Naive thymus-derived CD8-positive, alpha-beta T cell (primary cell): ENCODE results near the gene LRP1-AS. TPM values are rescaled to one million over a fixed set of nuclear protein-coding genes. Genes with fewer than 3 reads are reported as not detected.
A peak's percentile ranks its signal among the peaks of the same experiment; 100 is the strongest.

ENCODE experiments used
- ATAC-seq, 2 donors: fragments of 150-1000 bp; cut with Tn5 transposase in 1 of 2; sonication (Bioruptor Pico), chemical (Tn5 transposase) in 1 of 2; 1 replicate in 1 of 2; 2 replicates in 1 of 2; pipeline ENCODE4 v1.10.0; 2021; ENCODE audit warnings: mild to moderate bottlenecking in 2 of 2, moderate library complexity in 2 of 2
- POLR2A ChIA-PET: fragments of 350-600 bp; sonication (Branson Sonifier 250); formaldehyde crosslinking; loops from one replicate; lab custom pipeline; 2021; ENCODE audit warnings: antibody characterized with exemption; lab: Charles Lee
- DNase-seq, 10 donors: peaks; one replicate each; pipeline versions ENCODE4 v3.0.0 to v3.0.0-alpha.2; 2020 to 2022
- H3K27ac Mint-ChIP-seq, 10 donors: one replicate each; pipeline ENCODE4 v1.8.0; 2020 to 2022; ENCODE audit warnings: mild to moderate bottlenecking in 10 of 10, mixed read lengths in 10 of 10, moderate library complexity in 4 of 10, inconsistent platforms in 1 of 10
- H3K27me3 Mint-ChIP-seq, 5 donors: one replicate each; pipeline ENCODE4 v1.8.0; 2021 to 2022; ENCODE audit warnings: mixed read lengths in 5 of 5
- H3K36me3 Mint-ChIP-seq, 3 donors: one replicate each; pipeline ENCODE4 v1.8.0; 2020 to 2022; ENCODE audit warnings: mixed read lengths in 3 of 3, mild to moderate bottlenecking in 2 of 3, inconsistent platforms in 1 of 3
- H3K4me1 Mint-ChIP-seq, 4 donors: one replicate each; pipeline ENCODE4 v1.8.0; 2021 to 2022; ENCODE audit warnings: mixed read lengths in 4 of 4
- H3K4me3 Mint-ChIP-seq, 10 donors: one replicate each; pipeline ENCODE4 v1.8.0; 2020 to 2022; ENCODE audit warnings: mild to moderate bottlenecking in 10 of 10, mixed read lengths in 10 of 10, moderate library complexity in 6 of 10, inconsistent platforms in 1 of 10
- H3K9me3 Mint-ChIP-seq, 9 donors: one replicate each; pipeline ENCODE4 v1.8.0; 2020 to 2022; ENCODE audit warnings: mixed read lengths in 9 of 9, mild to moderate bottlenecking in 3 of 9, inconsistent platforms in 1 of 9, moderate library complexity in 1 of 9
- polyA plus RNA-seq, 3 donors: library from polyadenylated mRNA; unstranded; fragments of 300-500 nt; fragmentation: Illumina TruSeq; gene quantifications; one replicate each; pipeline ENCODE4 v1.2.3, GENCODE V29; 2021
- total RNA-seq, 8 experiments: library from RNA in 2 of 8; stranded (reverse) in 2 of 8; gene quantifications; one replicate each; pipeline ENCODE4 v1.2.3 and lab custom pipeline; 2021 to 2026

Gene LRP1-AS
- total and polyA plus RNA-seq, 5 experiments from 2014 or later = not detected

DNA sequence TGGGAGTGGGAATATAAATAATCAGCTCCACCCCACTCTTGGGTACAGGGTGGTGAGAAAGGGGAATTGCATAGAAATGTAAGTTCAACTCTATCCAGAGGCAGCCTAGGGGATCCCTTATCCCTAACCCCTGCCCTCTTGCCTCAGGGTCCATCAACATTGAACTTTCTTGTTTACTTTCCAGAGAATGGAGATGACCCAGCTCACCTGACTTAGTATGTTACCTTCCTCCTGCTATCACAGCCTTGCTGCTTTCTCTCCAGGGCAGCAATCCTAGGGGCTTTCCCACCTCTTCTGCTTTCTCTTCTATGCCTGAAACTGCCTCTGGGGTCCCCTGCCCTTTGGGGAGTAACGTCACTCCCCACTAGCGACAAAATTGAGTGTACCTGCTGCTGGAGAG lies 16.5 kb downstream of the LRP1-AS start:
- Mint-ChIP-seq H3K4me1 (peaks cover 9 to 26% (median 13%) of the 10 kb centered on the region in 4 donors), H3K27me3 (peaks cover 0 to 2% (median 0%) of the 10 kb centered on the region in 5 donors), H3K27ac (peak overlapping the region in 1 of 10 donors; percentile 22), H3K36me3 (no peaks in the 10 kb centered on the region), H3K4me3 (peak overlapping the region in 4 of 10 donors; percentile 5 to 71 (median 32)), H3K9me3 (no peaks in the 10 kb centered on the region)
- POLR2A ChIA-PET = interaction anchor here (0.8 kb wide), 1 partner anchor 28 kb away, joined by 3 read pairs; no protein-coding TSS in a partner anchor
- no peak for DNase-seq
- ATAC-seq = no peak

DNA sequence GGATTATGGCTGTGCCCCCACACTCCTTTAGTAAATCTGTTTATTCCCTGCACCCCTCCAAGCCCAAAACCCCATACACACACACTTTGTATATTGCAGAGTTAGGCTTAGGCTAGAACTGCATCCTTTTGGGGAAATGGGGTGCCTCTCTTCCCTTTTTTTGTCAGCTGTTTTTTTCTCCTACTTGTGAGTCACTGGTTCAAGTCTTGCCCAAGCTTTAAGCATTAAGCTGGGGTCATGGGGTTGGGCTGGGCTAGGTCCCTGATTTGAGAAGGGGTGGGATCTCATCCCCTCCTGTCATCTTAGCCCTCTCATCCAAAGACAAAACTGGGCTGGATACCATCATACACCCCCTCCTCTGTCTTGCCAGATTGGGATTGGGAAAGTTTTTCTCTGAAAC lies 17.5 kb downstream of the LRP1-AS start:
- peak overlapping the region; percentile 54 to 86 (median 69) for H3K4me3 Mint-ChIP-seq
- POLR2A ChIA-PET = interaction anchor here (2.5 kb wide), 1 partner anchor 18 kb away, joined by 13 read pairs; the partner anchor contains the start of gene STAT6
- no peaks in the 10 kb centered on the region for H3K36me3 Mint-ChIP-seq
- ATAC-seq (no peak), DNase-seq (peak in 1 of 10 donors; percentile 61)
- H3K27ac Mint-ChIP-seq = peak overlapping the region in 6 of 10 donors; percentile 48 to 85 (median 65)
- H3K27me3 Mint-ChIP-seq = peaks cover 0 to 4% (median 0%) of the 10 kb centered on the region in 5 donors
- H3K9me3 Mint-ChIP-seq = no peaks in the 10 kb centered on the region
- H3K4me1 Mint-ChIP-seq = peaks cover 9 to 26% (median 13%) of the 10 kb centered on the region in 4 donors

DNA sequence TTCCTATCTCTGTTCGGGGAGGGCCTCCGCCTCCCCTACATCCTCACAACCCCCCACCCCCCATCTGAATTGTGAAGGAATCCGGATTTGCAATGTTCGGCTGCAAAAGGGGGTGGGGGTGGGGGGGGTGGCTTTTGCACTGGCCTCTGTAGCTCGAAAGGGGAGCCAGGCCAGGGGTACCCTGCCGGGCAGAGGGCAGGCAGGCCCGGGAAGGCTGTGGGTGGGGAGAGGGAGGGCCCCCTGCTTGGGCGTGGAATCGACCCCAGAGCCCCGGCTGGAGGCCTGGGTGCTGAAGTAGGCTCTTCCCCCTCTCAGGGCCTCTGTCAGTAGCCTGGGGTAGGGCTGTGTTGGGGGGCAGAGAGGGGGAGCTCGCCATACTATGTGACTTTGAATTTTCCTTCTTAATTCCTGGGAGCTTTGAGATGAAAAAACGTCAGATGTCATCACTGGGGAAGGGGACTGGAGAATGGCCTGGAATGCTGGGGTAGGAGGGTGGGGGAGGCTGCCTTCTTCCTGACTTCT lies 18.0 kb downstream of the LRP1-AS start:
- POLR2A ChIA-PET = interaction anchor here (0.6 to 2.5 kb wide), 2 partner anchors 17 to 253 kb away, joined by 5 to 13 read pairs; partner anchors contain the start of gene STAT6

DNA sequence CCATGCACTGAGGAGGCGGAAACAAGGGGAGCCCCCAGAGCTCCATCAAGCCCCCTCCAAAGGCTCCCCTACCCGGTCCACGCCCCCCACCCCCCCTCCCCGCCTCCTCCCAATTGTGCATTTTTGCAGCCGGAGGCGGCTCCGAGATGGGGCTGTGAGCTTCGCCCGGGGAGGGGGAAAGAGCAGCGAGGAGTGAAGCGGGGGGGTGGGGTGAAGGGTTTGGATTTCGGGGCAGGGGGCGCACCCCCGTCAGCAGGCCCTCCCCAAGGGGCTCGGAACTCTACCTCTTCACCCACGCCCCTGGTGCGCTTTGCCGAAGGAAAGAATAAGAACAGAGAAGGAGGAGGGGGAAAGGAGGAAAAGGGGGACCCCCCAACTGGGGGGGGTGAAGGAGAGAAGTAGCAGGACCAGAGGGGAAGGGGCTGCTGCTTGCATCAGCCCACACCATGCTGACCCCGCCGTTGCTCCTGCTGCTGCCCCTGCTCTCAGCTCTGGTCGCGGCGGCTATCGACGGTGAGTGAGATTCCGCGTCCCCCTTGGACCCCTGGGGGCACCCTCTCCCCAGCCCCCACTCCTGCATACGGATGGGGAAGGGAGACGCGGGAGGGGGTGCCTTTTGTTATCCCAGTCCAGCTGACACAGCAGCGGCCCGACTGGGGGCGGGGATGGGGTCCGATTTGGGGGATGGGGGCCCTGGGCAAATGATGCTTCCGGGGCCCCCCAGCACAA lies 18.7 kb downstream of the LRP1-AS start:
- Mint-ChIP-seq H3K36me3 (no peaks in the 10 kb centered on the region), H3K9me3 (no peaks in the 10 kb centered on the region), H3K27me3 (peaks cover 0 to 8% (median 0%) of the 10 kb centered on the region in 5 donors), H3K27ac (peak overlapping the region in 3 of 10 donors; percentile 6 to 88 (median 59)), H3K4me3 (peak overlapping the region; percentile 33 to 95 (median 88)), H3K4me1 (peaks cover 17 to 25% (median 18%) of the 10 kb centered on the region in 4 donors)
- peak in 1 of 10 donors; percentile 59 for DNase-seq
- POLR2A ChIA-PET = interaction anchor here (0.5 to 2.5 kb wide), 8 partner anchors 17 to 403 kb away, joined by 3 to 13 read pairs (median 4); partner anchors contain the start of genes NEMP1 and STAT6
- no peak for ATAC-seq

More for the DNA sequence above, 18.0 kb downstream of the LRP1-AS start:
- no peak for ATAC-seq
- H3K27me3 Mint-ChIP-seq = peaks cover 0 to 6% (median 0%) of the 10 kb centered on the region in 5 donors
- DNase-seq = peak in 1 of 10 donors; percentile 48
- peak overlapping the region in 4 of 10 donors; percentile 48 to 78 (median 62) for H3K27ac Mint-ChIP-seq
- peaks cover 12 to 26% (median 14%) of the 10 kb centered on the region in 4 donors for H3K4me1 Mint-ChIP-seq
- H3K4me3 Mint-ChIP-seq = peak overlapping the region; percentile 54 to 95 (median 69)
- no peaks in the 10 kb centered on the region for H3K9me3 Mint-ChIP-seq
- H3K36me3 Mint-ChIP-seq = no peaks in the 10 kb centered on the region

DNA sequence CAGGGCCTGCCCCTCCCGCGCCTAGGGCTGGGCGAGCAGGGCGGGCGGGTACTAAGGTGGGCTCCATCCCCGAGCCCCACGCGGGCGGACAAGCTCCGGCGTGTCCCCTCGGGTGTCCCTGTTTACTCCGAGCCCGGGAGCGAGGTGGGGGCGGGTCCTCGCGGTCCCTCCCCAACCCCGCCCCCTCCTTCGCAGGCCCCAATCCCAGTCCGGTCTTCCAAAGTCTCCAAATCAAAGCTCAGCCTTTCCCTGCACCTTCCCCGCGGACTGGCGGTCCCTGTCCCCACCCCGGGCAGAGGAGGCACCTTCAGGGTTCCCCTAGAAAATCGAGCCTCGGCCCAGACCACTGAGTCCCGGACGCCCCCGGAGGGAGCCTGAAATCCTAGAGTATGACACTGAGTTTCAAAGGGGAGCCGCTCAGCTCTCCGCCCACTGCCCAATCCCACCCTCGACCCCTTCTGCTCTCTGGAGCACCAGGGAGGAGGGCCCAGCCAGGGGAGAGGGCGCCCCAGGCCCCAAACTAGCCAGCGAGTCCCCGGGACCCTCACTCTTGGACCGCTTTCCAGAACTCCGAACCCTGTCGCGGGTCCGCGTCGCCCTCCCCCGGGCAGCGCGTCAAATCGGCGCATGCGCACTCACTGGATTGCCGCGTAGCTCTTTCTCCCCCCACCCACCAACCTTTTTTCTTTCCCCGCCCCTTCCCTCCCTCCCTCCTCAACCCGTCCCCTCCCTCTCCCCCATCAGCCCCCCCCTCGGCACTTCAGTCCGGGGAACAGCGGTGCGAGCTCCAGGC lies 19.5 kb downstream of the LRP1-AS start, which contains the start of gene LRP1:
Gene LRP1, plus strand, starts transcription at position 758 of the 793 bp plus-strand sequence. CDS start 482 bp downstream, outside the sequence.
- Mint-ChIP-seq H3K27ac (peak within 1 kb of the TSS; percentile 26 to 92 (median 75)), H3K9me3 (no peaks in the 10 kb centered on the region), H3K27me3 (peaks cover 0 to 8% (median 0%) of the 10 kb centered on the region in 5 donors), H3K4me1 (peaks cover 16 to 25% (median 17%) of the 10 kb centered on the region in 4 donors), H3K4me3 (peak within 1 kb of the TSS; percentile 82 to 95 (median 88)), H3K36me3 (no peaks in the 10 kb centered on the region)
- POLR2A ChIA-PET = interaction anchor here (0.5 to 2.5 kb wide), 12 partner anchors 16 to 1394 kb away, joined by 3 to 13 read pairs (median 4); partner anchors contain the start of genes NEMP1 and STAT6
- DNase-seq (peak; percentile 57 to 88 (median 76)), ATAC-seq (peak; percentile 57 to 76)

DNA sequence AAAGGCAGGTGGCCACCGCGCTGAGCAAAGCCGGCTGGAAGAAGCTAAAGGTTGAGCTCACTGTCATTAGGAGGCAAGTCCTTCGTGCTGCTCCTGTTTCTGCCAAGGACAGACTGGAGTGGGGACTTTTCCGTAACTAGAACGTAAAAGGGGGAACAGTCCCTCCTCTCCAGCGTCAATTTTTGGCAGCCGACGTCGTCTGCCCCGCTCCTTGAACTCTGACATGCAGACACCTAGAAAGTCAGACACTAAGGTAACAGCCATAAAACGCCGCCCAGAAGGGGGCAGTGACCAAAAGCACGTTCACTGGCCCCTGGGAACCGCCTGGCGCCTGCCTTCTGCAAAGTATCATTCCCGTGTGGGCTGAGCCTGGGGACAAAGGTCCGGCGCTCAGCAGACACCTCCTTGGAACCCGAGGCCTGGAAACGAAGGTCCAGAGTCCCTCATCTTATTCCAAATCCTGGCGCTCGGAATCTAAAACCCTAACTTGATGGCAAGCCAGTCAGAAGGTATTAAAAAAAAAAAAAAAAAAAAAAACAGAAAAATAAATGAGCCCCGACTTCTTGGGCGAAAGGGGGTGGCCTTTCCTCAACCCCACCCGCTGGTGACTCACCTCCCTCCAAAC lies 20.2 kb downstream of the LRP1-AS start:
- ATAC-seq (peak; percentile 38 to 43), DNase-seq (peak in 9 of 10 donors; percentile 16 to 82 (median 42))
- peak overlapping the region; percentile 81 to 95 (median 88) for H3K4me3 Mint-ChIP-seq
- peak overlapping the region in 9 of 10 donors; percentile 26 to 85 (median 66) for H3K27ac Mint-ChIP-seq
- no peaks in the 10 kb centered on the region for H3K9me3 Mint-ChIP-seq
- H3K27me3 Mint-ChIP-seq = peaks cover 0 to 8% (median 0%) of the 10 kb centered on the region in 5 donors
- no peaks in the 10 kb centered on the region for H3K36me3 Mint-ChIP-seq
- POLR2A ChIA-PET = interaction anchor here (0.5 to 1.6 kb wide), 7 partner anchors 33 to 1393 kb away, joined by 3 to 7 read pairs (median 4); partner anchors contain the start of gene NEMP1
- peaks cover 14 to 19% (median 17%) of the 10 kb centered on the region in 4 donors for H3K4me1 Mint-ChIP-seq

DNA sequence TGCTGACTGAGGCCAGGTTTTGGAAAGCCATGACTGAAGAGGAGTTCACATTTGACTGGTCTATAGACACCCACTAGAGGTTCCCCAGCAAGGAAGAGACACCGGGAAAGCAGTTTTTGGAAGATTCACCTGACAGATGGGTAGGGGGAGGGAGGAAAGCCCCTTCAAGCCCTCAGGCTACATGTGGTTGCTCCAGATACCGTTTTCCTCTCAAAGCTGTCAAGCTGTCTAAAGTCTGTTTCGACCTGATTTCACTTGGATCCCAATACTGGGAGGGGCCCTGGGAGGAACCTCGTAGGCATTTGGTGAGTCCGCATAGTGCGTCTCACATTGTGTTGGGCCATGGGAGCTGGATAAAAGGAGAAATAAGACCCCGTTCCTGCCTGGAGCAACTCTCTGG lies 20.9 kb downstream of the LRP1-AS start:
- DNase-seq = peak in 1 of 10 donors; percentile 34
- Mint-ChIP-seq H3K27ac (peak overlapping the region in 3 of 10 donors; percentile 24 to 85 (median 62)), H3K4me3 (peak overlapping the region; percentile 19 to 95 (median 70)), H3K36me3 (no peaks in the 10 kb centered on the region), H3K27me3 (peaks cover 0 to 8% (median 0%) of the 10 kb centered on the region in 5 donors), H3K4me1 (peaks cover 11 to 18% (median 17%) of the 10 kb centered on the region in 4 donors), H3K9me3 (no peaks in the 10 kb centered on the region)
- ATAC-seq = no peak
- POLR2A ChIA-PET = interaction anchor here (1.2 to 1.4 kb wide), 3 partner anchors 14 to 79 kb away, joined by 3 to 5 read pairs (median 4); no protein-coding TSS in a partner anchor

DNA sequence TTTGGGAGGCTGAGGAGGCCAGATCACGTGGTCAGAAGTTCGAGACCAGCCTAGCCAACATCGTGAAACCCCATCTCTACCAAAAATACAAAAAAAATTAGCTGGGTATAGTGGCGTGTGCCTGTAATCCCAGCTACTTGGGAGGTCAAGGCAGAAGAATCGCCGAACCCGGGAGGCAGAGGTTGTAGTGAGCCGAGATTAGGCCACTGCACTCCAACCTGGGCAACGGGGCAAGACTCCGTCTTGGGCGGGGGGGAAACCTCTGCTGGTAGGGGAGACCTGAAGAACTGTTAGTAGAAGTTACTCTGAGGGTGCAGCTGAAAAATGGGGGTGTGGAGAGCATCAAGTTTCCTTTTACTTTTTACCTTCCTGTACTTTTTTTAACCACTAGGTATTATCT lies 21.4 kb downstream of the LRP1-AS start:
- H3K27ac Mint-ChIP-seq = peak overlapping the region in 1 of 10 donors; percentile 77
- DNase-seq = peak in 1 of 10 donors; percentile 22
- peaks cover 10 to 18% (median 15%) of the 10 kb centered on the region in 4 donors for H3K4me1 Mint-ChIP-seq
- no peaks in the 10 kb centered on the region for H3K9me3 Mint-ChIP-seq
- H3K36me3 Mint-ChIP-seq = no peaks in the 10 kb centered on the region
- peak overlapping the region in 2 of 10 donors; percentile 22 to 28 for H3K4me3 Mint-ChIP-seq
- no peak for ATAC-seq
- POLR2A ChIA-PET = interaction anchor here (1.4 kb wide), 1 partner anchor 14 kb away, joined by 5 read pairs; no protein-coding TSS in a partner anchor
- peaks cover 0 to 8% (median 0%) of the 10 kb centered on the region in 5 donors for H3K27me3 Mint-ChIP-seq

DNA sequence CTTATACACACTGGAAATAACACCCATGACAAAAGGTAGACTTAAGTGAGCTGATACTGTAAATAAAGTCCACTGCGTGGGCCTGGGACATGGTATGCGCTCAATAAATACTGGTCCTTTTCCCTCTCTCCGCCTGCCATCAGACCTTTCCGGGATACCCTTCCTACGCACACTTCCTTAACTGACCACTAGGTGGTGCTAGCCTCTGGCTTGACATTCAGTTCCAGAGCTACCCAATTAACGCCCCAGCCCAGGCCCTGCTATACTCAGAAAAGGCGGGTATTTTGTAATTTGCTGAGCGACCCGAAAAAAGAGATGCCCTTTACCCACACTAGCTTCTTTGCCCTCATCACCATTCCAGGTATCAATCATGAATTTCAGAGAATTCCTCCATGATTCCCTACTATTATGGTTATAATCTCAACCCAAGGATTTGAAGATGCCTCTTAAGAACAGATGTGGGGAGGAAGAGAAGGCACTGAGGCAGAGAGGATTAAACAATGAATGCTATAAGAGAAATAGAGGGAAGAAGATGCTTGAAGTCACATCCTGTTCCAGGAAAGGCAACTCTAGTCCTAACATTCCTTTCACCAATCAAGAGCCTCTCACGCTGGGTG lies 23.1 kb downstream of the LRP1-AS start:
- Mint-ChIP-seq H3K9me3 (no peaks in the 10 kb centered on the region), H3K27me3 (peaks cover 0 to 8% (median 0%) of the 10 kb centered on the region in 5 donors), H3K36me3 (no peaks in the 10 kb centered on the region), H3K27ac (peak overlapping the region in 3 of 10 donors; percentile 14 to 46 (median 17)), H3K4me1 (peaks cover 8 to 17% (median 12%) of the 10 kb centered on the region in 4 donors), H3K4me3 (peak overlapping the region in 1 of 10 donors; percentile 5)
- peak; percentile 53 to 89 (median 76) for DNase-seq
- POLR2A ChIA-PET = interaction anchor here (0.5 to 1.8 kb wide), 6 partner anchors 12 to 389 kb away, joined by 3 to 11 read pairs (median 4); partner anchors contain the start of gene STAT6
- ATAC-seq = peak; percentile 52 to 67

DNA sequence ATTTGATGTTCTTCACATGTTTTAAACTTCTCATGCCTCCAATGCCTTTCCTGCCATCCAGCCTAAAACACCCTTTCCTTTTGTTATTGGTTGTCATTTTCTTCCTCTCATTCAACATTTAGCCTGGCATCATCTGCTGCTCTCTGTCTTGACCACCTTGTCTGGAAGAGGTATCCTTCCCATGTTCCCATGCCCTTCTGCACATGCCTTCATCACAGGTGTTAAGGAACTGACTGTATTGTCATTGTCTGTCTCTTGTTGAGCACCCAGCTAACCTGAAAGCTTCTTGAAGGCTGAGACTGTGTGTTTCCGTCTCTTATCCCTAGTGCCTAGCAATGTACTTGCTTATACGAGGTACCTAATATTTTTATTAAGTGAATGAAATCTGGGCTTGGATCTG lies 23.6 kb downstream of the LRP1-AS start:
- Mint-ChIP-seq H3K4me3 (no peak overlapping the region), H3K36me3 (no peaks in the 10 kb centered on the region), H3K27me3 (peaks cover 0 to 8% (median 0%) of the 10 kb centered on the region in 5 donors), H3K9me3 (no peaks in the 10 kb centered on the region), H3K4me1 (peaks cover 8 to 17% (median 15%) of the 10 kb centered on the region in 4 donors), H3K27ac (peak overlapping the region in 2 of 10 donors; percentile 17 to 46)
- ATAC-seq (no peak), DNase-seq (peak in 1 of 10 donors; percentile 0)
- POLR2A ChIA-PET = interaction anchor here (0.5 to 1.8 kb wide), 5 partner anchors 12 to 389 kb away, joined by 3 to 11 read pairs (median 4); partner anchors contain the start of gene STAT6
